ENCODE measurements around the gene NUTM2G.
"Not testable (repeated sequence)": the region's sequence is repeated elsewhere in the genome, so short reads cannot be mapped to it uniquely, and the experiment has no call there.

Gene NUTM2G

GRCh38 chr9:96928543-96928942 lies at the start of gene NUTM2G:
TSS of gene NUTM2G (plus strand) at chr9:96928843. CDS start at chr9:96929025, 182 bp downstream.
- intact Hi-C loops (cut with DNase I); DNase-seq: not testable (repeated sequence)

DNA sequence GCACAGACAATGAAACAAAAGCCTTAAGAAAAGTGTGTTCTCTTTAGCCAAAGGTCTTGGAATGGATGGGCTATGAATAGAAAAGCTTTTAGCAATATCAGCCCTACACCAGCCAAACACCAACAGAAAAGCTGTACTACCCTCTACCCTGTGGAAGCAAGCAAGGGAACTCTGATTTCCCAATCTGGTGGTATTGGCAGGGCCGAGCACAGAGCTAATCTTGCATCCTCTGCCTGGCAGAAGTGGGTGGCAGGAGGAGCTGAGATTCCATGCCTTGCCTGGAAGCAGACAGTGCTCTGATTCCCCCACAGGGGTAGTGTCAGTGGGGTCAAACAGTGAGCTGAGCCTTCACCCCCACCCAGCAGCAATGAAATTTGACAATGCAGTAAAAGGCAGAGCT lies 44.7 kb upstream of the NUTM2G start:
- intact Hi-C loops (cut with DNase I): no loop called here
- DNase-seq: no peak

GRCh38 chr9:96884443-96884842 lies 44.2 kb upstream of the NUTM2G start:
- intact Hi-C loops (cut with DNase I): no loop called here
- no peak for DNase-seq

DNA sequence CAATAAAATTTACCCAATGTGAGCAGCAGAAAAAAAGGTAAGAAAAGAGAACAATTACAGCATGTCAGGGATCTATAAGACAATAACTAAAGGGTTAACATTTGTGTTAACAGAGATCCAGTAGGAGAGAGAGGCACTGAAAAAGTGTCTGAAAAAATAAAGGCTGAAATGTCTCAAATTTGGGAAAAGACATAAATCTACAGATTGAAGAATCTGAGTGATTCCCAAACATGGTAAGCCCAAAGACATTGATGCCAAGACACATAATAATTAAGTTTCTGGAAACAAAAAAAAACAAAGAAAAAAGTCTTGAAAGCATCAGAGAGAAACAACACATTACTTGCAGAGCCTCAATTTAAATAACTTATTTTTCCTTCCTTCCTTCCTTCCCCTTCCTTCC lies 43.2 kb upstream of the NUTM2G start:
- intact Hi-C loops (cut with DNase I): no loop called here
- no peak for DNase-seq

DNA sequence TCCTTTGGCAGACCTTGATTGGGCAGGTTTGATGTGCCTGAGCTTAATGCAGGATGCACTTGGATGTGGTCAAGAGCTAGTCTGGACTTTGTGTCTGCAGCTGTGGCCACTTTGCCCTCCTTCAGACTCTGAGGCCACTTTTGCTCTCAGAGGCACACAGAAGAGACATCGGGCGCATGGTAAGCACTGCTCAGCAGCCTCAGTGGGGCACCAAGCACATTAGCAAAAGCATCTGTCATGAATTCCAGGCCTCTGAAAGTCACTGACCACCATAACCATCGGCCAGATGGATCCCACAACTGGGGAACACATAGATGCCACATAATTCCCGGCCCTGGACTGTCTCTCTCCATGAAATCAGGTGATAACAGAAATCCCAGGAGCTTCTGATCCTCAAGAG lies 40.1 kb upstream of the NUTM2G start:
- no peak for DNase-seq
- intact Hi-C loops (cut with DNase I): no loop called here

DNA sequence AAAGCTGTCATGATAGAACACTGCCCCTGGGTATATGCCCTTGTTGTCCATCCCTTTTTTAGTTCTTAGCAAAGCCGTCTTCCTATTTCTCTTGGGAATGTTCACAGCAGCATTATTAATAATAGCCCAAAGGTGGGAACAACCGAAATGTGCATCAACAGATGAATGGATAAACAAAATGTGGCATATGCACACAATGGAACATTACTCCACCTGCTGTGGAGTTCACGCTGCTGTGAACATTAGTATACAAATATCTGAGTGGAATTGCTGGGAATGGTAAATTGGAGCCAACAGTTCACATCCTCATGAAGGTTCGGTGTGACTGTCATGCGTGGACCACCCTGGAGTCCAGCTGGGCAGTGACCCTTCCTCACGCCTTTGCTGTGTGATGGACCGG lies 36.5 kb upstream of the NUTM2G start:
- DNase-seq: no peak
- intact Hi-C loops (cut with DNase I): no loop called here

DNA sequence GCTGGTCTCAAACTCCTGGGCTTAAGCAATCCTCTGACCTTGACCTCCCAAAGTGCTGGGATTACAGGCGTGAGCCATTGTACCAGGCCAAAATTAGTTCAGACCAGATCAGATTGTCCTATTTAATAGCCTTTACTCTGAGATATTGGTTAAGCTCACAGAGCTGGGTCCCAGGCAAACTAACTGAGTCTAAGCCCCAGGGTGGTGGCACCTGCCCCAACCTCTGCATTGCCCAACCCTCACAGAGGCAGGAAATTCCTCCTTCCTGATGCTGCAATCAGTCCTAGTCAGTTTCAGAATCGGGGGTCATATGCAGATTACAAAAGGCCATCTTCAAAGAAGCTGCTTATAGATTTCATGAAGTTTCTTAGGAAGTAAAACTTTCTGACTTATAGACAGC lies 28.6 kb upstream of the NUTM2G start:
- intact Hi-C loops (cut with DNase I); DNase-seq: not testable (repeated sequence)

- DNase-seq; intact Hi-C loops (cut with DNase I): not testable (repeated sequence)
Measured at GRCh38 chr9:96904947-96905722, 23.5 kb upstream of the NUTM2G start.

GRCh38 chr9:96908479-96908878 lies 20.2 kb upstream of the NUTM2G start:
- intact Hi-C loops (cut with DNase I); DNase-seq: not testable (repeated sequence)

DNA sequence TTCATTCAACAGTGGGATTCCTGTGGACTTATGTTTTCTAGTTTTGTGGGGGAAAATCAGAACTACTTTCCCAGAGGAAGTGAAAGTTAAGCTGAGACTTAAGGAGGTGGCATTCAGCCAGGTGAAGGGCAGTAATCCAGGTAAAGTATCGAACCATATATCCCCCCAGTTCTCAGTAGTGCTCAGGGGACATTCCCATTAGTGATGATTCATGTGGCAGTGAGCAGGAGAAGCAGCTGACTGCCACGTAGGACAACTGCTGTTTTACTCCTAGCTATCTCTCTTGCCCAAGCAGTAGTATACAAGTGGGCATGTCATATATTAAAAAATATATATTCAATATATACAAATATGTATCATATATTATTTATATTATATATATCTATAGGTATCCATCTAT lies 13.1 kb upstream of the NUTM2G start:
- intact Hi-C loops (cut with DNase I); DNase-seq: not testable (repeated sequence)

GRCh38 chr9:96916531-96916930 lies 12.1 kb upstream of the NUTM2G start:
- intact Hi-C loops (cut with DNase I); DNase-seq: not testable (repeated sequence)

- intact Hi-C loops (cut with DNase I): not testable (repeated sequence)
Measured at GRCh38 chr9:96918550-96918949, 10.1 kb upstream of the NUTM2G start.

DNA sequence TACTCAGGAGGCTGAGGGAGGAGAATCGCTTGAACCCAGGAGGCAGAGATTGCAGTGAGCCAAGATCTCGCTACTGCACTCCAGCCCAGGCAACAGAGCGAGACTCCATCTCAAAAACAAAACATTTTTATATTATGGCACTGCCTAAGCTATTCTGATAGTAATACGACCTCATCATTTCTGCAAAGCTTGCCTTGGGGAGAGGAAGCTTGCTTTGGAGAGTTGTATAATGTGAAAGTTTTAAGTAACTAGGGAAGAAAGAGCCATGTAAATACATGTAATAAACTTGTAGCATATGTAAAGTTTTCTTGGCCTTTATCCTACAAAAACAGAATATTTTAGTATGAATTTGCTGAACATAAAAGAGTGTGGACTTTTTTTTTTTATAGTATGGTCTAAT lies 7.8 kb upstream of the NUTM2G start:
- DNase-seq; intact Hi-C loops (cut with DNase I): not testable (repeated sequence)

More at GRCh38 chr9:96918550-96918949, 10.1 kb upstream of the NUTM2G start:
- DNase-seq: peak in 1 of 10 donors; percentile 55

- DNase-seq: peak in 1 of 10 donors; percentile 36
Measured at GRCh38 chr9:96925587-96925986, 3.1 kb upstream of the NUTM2G start.

DNA sequence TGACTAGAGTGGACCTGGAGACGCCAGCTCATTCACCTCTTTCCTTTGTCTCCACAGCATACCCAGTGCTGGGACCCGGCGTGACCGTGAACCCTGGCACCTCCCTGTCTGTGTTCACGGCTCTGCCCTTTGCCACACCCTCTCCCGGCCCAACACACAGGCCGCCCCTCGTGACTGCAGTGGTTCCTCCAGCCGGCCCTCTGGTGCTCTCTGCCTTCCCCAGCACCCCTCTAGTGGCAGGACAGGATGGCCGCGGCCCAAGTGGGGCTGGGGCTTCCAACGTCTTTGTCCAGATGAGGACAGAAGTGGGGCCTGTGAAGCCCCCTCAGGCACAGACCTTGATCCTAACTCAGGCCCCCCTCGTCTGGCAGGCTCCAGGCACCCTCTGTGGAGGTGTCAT lies 3.0 kb downstream of the NUTM2G start:
- intact Hi-C loops (cut with DNase I): not testable (repeated sequence)
- peak in 1 of 10 donors; percentile 17 for DNase-seq

More at GRCh38 chr9:96925587-96925986, 3.1 kb upstream of the NUTM2G start:
- intact Hi-C loops (cut with DNase I): not testable (repeated sequence)

GRCh38 chr9:96934097-96934496 lies 5.5 kb downstream of the NUTM2G start:
- DNase-seq; intact Hi-C loops (cut with DNase I): not testable (repeated sequence)

DNA sequence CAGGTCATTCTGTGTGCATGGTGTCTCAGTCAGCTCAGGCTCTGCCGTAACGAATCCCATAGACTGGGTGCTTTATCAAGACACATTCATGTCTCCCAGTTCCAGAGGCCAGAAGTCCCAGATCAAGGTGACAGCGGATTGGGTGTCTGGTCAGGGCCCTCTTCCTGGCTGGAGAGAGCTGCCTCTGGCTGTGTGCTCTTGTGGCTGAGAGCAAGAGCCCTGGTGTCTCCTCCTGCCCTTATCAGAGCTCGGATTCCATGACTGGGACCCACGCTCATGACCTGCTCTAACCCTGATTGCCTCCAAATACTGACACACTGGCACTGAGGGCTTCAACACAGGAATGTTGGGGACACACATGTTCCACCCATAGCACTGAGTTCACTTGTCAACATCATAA lies 6.1 kb downstream of the NUTM2G start:
- intact Hi-C loops (cut with DNase I); DNase-seq: not testable (repeated sequence)

GRCh38 chr9:96935401-96935800 lies 6.8 kb downstream of the NUTM2G start:
- intact Hi-C loops (cut with DNase I); DNase-seq: not testable (repeated sequence)

GRCh38 chr9:96937442-96937841 lies 8.8 kb downstream of the NUTM2G start:
- intact Hi-C loops (cut with DNase I); DNase-seq: not testable (repeated sequence)

GRCh38 chr9:96938957-96939665 lies 10.5 kb downstream of the NUTM2G start:
- DNase-seq; intact Hi-C loops (cut with DNase I): not testable (repeated sequence)

DNA sequence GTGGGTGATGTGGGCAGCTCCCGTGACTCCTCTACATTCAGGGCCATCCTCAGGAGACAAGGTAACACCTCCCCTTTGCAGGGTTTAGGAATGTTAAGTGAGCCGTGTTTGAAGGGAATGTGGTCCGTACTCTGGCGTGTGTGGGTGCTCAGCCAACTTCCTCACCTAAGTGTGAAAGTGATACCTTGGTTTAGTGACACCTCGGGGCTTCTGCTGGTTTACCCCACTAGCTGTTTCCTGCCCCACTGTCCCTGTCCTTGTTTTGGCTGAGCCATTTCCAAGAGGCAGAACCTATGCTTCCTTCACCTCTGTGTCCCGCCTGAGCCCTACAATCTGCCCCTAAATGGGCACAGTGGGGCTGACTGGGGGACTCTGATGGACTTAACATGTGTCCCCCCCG lies 12.3 kb downstream of the NUTM2G start:
- intact Hi-C loops (cut with DNase I): not testable (repeated sequence)

More for the DNA sequence above, 12.3 kb downstream of the NUTM2G start:
- not testable (repeated sequence) for DNase-seq

Data from posterior cingulate gyrus (tissue), 11 donors.